MCF 10A (cell line): ENCODE results near the gene CPA4. TPM values are rescaled to one million over a fixed set of nuclear protein-coding genes. Genes with fewer than 3 reads are reported as not detected.

Experiments used
- BruUV-seq: library from RNA; stranded (reverse); fragments of 400-500 nt; replicated peaks from 2 replicates; lab custom pipeline; 2021; lab: Mats Ljungman, UMichigan
- CTCF ChIA-PET: fragments of 300-600 bp; sonication (Branson Sonifier 250); formaldehyde crosslinking; extraction: SDS; loops from one replicate; lab custom pipeline; 2021; ENCODE audit warnings: antibody characterized with exemption, inconsistent platforms; lab: Yijun Ruan, JAX
- POLR2A ChIA-PET: fragments of 300-600, 350-650 bp; sonication (Branson Sonifier 250); formaldehyde crosslinking; extraction: SDS; loops from one replicate; lab custom pipeline; 2020; ENCODE audit warnings: antibody characterized with exemption, inconsistent platforms; lab: Yijun Ruan, JAX
- DNase-seq: peaks from one replicate; pipeline ENCODE4 v3.0.0-alpha.2; 2018; ENCODE audit not compliant: unreplicated experiment
- H3K27ac Mint-ChIP-seq: one replicate; pipeline ENCODE4 v1.8.0; 2022; ENCODE audit warnings: mild to moderate bottlenecking, low read depth, mixed read lengths; ENCODE audit not compliant: unreplicated experiment
- H3K27me3 Mint-ChIP-seq: one replicate; pipeline ENCODE4 v1.8.0; 2022; ENCODE audit warnings: mixed read lengths; ENCODE audit not compliant: insufficient read depth, unreplicated experiment
- H3K36me3 Mint-ChIP-seq: one replicate; pipeline ENCODE4 v1.8.0; 2022; ENCODE audit warnings: mild to moderate bottlenecking, moderate library complexity, mixed read lengths; ENCODE audit not compliant: insufficient read depth, unreplicated experiment
- H3K4me1 Mint-ChIP-seq: one replicate; pipeline ENCODE4 v1.8.0; 2022; ENCODE audit warnings: mixed read lengths; ENCODE audit not compliant: insufficient read depth, unreplicated experiment
- H3K4me3 Mint-ChIP-seq: one replicate; pipeline ENCODE4 v1.8.0; 2022; ENCODE audit warnings: mild to moderate bottlenecking, moderate library complexity, mixed read lengths; ENCODE audit not compliant: unreplicated experiment
- H3K9me3 Mint-ChIP-seq: one replicate; pipeline ENCODE4 v1.8.0; 2022; ENCODE audit warnings: mixed read lengths; ENCODE audit not compliant: unreplicated experiment
- intact Hi-C: fragments of 100-400 bp; cut with micrococcal nuclease; formaldehyde crosslinking; loops from 2 replicates; pipeline ENCODE4 v1.14.1; 2022
- total RNA-seq: library from RNA; stranded (reverse); gene quantifications from 2 replicates; pipeline ENCODE4 v1.2.3, GENCODE V29; 2022
- TF ChIP-seq, protein P1 (sequence below): fragments of 200-600 bp; IDR thresholded peaks from one replicate; pipeline ENCODE4 v1.8.0; 2022; ENCODE audit warnings: antibody characterized with exemption, mild to moderate bottlenecking; ENCODE audit not compliant: unreplicated experiment

The CPA4 gene
- total RNA-seq, 1 experiment from 2014 or later, result 4.3 TPM

DNA sequence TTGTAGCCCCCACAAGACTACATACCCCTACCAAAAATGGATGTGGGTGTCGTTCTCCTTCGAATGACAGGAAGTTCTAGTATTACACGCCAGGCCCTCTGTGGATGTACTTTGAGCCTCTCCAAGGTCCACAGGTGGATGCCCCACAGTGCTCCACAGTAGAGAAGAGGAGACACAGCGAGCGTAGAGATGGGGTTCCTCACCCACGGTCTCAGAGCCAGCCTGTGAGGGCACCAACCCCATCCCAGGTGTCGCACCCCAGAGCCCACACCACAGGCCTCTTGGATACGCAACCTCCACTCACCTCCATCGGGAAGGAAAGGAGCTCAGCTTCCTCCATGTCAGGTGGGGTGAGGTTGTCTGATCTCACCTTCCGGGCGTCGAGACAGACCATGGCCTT is 54.0 kb downstream of the CPA4 start:
- Mint-ChIP-seq H3K36me3 (no peaks in the 10 kb centered on the region), H3K27ac (no peak overlapping the region), H3K27me3 (no peaks in the 10 kb centered on the region), H3K9me3 (no peaks in the 10 kb centered on the region), H3K4me3 (no peak overlapping the region), H3K4me1 (peaks cover 12% of the 10 kb centered on the region)
- TF ChIP-seq, protein P1, sequence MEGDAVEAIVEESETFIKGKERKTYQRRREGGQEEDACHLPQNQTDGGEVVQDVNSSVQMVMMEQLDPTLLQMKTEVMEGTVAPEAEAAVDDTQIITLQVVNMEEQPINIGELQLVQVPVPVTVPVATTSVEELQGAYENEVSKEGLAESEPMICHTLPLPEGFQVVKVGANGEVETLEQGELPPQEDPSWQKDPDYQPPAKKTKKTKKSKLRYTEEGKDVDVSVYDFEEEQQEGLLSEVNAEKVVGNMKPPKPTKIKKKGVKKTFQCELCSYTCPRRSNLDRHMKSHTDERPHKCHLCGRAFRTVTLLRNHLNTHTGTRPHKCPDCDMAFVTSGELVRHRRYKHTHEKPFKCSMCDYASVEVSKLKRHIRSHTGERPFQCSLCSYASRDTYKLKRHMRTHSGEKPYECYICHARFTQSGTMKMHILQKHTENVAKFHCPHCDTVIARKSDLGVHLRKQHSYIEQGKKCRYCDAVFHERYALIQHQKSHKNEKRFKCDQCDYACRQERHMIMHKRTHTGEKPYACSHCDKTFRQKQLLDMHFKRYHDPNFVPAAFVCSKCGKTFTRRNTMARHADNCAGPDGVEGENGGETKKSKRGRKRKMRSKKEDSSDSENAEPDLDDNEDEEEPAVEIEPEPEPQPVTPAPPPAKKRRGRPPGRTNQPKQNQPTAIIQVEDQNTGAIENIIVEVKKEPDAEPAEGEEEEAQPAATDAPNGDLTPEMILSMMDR, result no peak
- POLR2A ChIA-PET, result no interaction called here
- DNase-seq, result no peak
- BruUV-seq, result no TSS peak
- intact Hi-C loops, result no loop called here
- CTCF ChIA-PET, result interaction anchor here (0.6 kb wide), 3 partner anchors 13 to 399 kb away, joined by 3 read pairs; no protein-coding TSS in a partner anchor

- Mint-ChIP-seq H3K36me3 (no peaks in the 10 kb centered on the region), H3K4me3 (no peak overlapping the region), H3K27me3 (no peaks in the 10 kb centered on the region), H3K4me1 (peaks cover 42% of the 10 kb centered on the region), H3K27ac (peak overlapping the region; percentile 55), H3K9me3 (no peaks in the 10 kb centered on the region)
- ChIA-PET POLR2A (interaction anchor here (0.6 to 1.4 kb wide), 5 partner anchors 27 to 145 kb away, joined by 3 to 6 read pairs (median 3); partner anchors contain the start of genes CPA4 and TMEM209), CTCF (interaction anchor here (0.6 to 0.7 kb wide), 2 partner anchors 255 to 1487 kb away, joined by 3 read pairs; no protein-coding TSS in a partner anchor)
- intact Hi-C loops, result loop anchor here (10.0 kb wide), 1 partner anchor 145 kb away; the partner anchor contains the start of genes SSMEM1 and TMEM209
- TF ChIP-seq, protein P1, result no peak
- no TSS peak for BruUV-seq
- peak; percentile 91 for DNase-seq
These were observed 57.2 kb downstream of the CPA4 start for GRCh38 chr7:130349911-130350782.

DNA sequence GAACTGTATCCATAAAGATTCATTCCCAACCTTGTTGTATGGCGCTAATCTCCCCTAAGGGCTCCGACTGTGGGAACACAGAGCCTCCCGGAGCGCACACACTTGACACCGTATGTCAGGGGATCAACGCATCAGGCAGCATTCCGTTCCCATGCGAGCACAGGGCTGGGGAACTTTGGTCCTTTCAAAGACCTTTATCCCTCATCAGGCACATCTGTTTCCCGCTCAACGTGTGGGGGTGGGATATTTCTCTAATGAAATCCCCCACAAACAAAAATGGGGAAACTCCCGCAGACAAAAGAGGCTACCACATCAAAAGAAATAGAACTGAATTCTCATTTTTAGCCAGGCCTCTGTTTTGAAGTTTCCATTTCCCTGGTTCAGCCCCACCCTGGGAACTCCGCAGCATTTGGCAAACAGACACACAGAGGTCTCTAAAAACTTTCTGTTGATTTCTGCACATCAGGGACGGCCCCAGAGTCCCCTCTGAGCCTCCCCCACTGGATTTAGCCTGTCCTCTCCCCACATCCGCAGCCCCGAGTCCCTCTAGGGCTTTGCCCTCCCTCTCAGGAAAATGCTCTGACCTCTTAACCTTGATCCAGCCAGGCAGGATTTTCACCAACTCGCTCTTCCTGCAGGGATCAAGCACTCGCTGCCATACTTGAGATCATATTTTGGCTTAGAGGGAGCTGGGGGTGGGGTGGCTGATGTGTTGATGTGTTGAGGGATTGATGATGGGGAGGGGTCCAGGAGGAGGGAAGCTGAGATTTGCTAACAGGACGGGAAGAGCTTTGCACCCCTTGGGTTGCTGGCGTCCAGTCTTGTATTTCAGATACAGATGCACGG is 58.2 kb downstream of the CPA4 start:
- Mint-ChIP-seq H3K4me1 (peaks cover 47% of the 10 kb centered on the region), H3K4me3 (no peak overlapping the region), H3K27ac (peak overlapping the region; percentile 55), H3K9me3 (no peaks in the 10 kb centered on the region), H3K36me3 (no peaks in the 10 kb centered on the region), H3K27me3 (no peaks in the 10 kb centered on the region)
- BruUV-seq, result no TSS peak
- TF ChIP-seq, protein P1, result no peak
- intact Hi-C loops, result loop anchor here (10.0 kb wide), 1 partner anchor 146 kb away; the partner anchor contains the start of genes SSMEM1 and TMEM209
- ChIA-PET CTCF (interaction anchor here (0.6 to 0.7 kb wide), 2 partner anchors 214 to 1488 kb away, joined by 3 read pairs; no protein-coding TSS in a partner anchor), POLR2A (interaction anchor here (0.6 to 2.3 kb wide), 5 partner anchors 17 to 58 kb away, joined by 3 to 12 read pairs (median 4); partner anchors contain the start of gene CPA4)
- DNase-seq, result no peak
